GM12872 (cell line): ENCODE measurements around the gene CBLB.

ENCODE experiments used
- TF ChIP-seq, protein P1 (sequence below): IDR thresholded peaks from 3 replicates; pipeline ENCODE4 v1.5.1; 2011; ENCODE audit warnings: low read depth, mild to moderate bottlenecking, low read length, moderate library complexity; ENCODE audit not compliant: insufficient read depth

Gene CBLB

DNA sequence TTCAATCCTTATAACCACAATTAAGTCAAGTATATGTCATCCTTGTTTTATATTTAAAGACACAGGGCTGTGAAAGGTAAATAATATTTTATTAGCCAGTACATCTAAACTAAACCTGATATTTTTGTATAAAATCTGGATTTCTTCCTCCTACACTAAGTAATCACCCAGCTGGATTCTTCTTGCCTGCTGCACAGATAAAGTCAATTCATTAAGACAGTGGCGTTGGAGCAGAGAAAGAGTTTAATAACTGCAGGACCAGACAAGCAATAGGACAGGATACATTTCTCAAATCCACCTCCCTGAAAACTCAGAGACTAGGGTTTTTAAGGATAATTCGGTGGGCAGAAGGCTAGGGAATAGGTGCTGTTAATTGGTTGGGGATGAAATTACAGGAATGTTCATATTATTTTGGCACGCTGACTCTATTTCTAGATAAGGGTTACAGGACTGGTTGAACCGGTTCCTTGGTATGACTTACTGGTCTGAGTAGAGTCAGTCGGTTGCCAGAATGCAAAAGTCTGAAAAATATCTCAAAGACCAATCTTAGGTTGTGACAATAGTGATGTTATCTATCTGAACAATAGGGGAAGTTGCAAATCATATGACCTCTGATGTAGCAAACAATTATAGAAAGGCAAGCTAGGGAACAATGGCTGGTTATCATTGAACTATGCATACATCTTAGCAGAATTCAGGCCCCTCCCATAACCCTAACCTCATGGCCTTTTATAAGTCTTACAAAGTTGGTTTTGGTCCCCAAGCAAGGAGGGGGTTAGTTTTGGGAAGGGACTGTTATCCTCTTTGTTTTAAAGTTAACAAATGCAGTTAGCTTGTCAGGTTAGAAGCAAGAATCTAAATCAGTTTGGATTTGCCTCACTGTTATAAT lies 257.3 kb downstream of the CBLB start:
- TF ChIP-seq, protein P1, sequence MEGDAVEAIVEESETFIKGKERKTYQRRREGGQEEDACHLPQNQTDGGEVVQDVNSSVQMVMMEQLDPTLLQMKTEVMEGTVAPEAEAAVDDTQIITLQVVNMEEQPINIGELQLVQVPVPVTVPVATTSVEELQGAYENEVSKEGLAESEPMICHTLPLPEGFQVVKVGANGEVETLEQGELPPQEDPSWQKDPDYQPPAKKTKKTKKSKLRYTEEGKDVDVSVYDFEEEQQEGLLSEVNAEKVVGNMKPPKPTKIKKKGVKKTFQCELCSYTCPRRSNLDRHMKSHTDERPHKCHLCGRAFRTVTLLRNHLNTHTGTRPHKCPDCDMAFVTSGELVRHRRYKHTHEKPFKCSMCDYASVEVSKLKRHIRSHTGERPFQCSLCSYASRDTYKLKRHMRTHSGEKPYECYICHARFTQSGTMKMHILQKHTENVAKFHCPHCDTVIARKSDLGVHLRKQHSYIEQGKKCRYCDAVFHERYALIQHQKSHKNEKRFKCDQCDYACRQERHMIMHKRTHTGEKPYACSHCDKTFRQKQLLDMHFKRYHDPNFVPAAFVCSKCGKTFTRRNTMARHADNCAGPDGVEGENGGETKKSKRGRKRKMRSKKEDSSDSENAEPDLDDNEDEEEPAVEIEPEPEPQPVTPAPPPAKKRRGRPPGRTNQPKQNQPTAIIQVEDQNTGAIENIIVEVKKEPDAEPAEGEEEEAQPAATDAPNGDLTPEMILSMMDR: no peak

DNA sequence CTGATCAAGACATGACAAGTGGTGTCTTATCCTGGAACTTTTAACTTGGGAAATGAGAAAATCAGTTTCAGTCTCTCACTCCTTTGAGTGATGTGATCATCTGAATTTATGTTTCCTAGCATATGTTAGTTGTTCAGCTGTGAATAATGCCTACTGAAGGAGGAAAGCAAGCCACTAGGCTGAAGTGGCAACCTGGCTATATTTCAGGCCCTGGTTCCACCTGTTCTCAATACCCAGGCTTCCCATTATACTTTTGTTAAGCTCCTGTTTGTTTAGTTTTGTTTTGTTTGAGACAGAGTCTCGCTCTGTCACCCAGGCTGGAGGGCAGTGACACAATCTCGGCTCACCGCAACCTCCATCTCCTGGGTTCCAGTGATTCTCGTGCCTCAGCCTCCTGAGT lies 258.3 kb downstream of the CBLB start:
- TF ChIP-seq, protein P1: no peak

DNA sequence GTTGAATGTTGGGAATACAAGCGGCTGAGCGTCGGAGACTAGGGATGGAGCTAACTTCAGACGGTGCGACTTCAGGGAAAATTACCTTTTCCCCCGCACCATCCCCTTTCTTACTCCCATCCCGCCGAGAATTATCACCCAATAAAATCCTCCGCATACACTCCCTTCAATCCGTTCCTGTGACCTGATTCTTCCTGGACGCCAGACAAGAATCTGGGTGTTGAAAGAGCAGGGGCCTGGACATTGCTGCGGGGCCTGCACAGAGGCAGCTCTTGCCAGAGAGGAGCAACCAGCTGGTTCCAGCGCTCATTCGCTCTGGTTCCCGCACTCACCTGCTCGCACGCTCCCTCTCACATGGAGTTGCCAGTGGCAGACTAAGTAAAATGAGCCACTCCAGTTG lies 260.2 kb downstream of the CBLB start:
- TF ChIP-seq, protein P1: no peak

DNA sequence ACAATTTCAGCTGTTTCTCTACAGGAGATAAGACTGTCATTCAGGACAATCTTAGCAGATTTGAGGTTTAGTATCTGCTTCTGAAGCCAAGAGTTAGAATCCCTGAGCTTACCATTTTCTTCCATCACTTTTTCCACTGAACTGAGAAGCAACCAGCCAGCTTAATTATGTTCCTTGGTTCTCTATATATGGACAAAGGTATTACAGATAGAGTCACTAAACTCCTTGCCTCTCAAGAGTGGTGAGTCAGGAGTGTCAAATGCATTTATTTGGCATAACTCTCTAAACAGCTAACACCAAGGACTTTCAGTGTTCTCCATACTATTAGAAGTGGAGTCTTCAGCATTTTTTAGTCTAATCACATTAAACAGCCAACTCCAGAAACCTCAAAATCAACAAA lies 262.8 kb downstream of the CBLB start:
- TF ChIP-seq, protein P1: no peak
